HepG2 (cell line): ENCODE measurements around the gene NAPB. TPM values are rescaled to one million over a fixed set of nuclear protein-coding genes. Genes with fewer than 3 reads are reported as not detected.

Experiments used
- ATAC-seq: fragments of 200-7000 bp; cut with Tn5 transposase; 3 replicates; pipeline ENCODE4 v1.9.1; 2020; ENCODE audit warnings: mild to moderate bottlenecking, moderate library complexity
- BruUV-seq: library from RNA; stranded (reverse); fragments of 400-500 nt; replicated peaks from 2 replicates; lab custom pipeline; 2021; lab: Mats Ljungman, UMichigan
- CTCF ChIA-PET: fragments of 300-600 bp; formaldehyde crosslinking; extraction: SDS; loops from one replicate; lab custom pipeline; 2021; ENCODE audit warnings: low total read pairs, inconsistent platforms, low intra/inter-chr PET ratio; lab: Yijun Ruan, JAX
- POLR2A ChIA-PET: fragments of 350-600 bp; sonication (Branson Sonifier 250); formaldehyde crosslinking; loops from one replicate; lab custom pipeline; 2020; ENCODE audit warnings: antibody characterized with exemption, inconsistent platforms; lab: Yijun Ruan, JAX
- DNase-seq: peaks from one replicate; pipeline ENCODE4 v3.0.0-alpha.2; 2015; ENCODE audit warnings: low spot score
- FAIRE-seq: peaks from 3 replicates; lab custom pipeline; 2011; peaks lifted over from hg19 to GRCh38; lab: Jason Lieb, UNC
- H2AFZ ChIP-seq: one replicate; pipeline ENCODE4 v1.6.1; 2011; ENCODE audit warnings: low read length, inconsistent platforms
- H3K27ac ChIP-seq: fragments of 300-600 bp; 3 replicates; pipeline ENCODE4 v1.8.0; 2011; ENCODE audit warnings: mixed run types, mild to moderate bottlenecking, mixed read lengths, low read length, inconsistent platforms; ENCODE audit not compliant: insufficient read depth; ENCODE audit errors: extremely low read length
- H3K27me3 ChIP-seq, 2 experiments: fragments of 200-600 bp in 1 of 2; 2 replicates in 1 of 2; 3 replicates in 1 of 2; pipeline versions ENCODE4 v1.6.0 to v1.8.0; 2011; ENCODE audit warnings: low read length in 2 of 2, mild to moderate bottlenecking in 2 of 2, moderate library complexity in 2 of 2, inconsistent platforms in 1 of 2; ENCODE audit not compliant: insufficient read depth in 2 of 2, control insufficient read depth in 1 of 2
- H3K36me3 ChIP-seq, 2 experiments: fragments of 200-600 bp in 1 of 2; replicated peaks in 1 of 2; 2 replicates in 1 of 2; 3 replicates in 1 of 2; pipeline versions ENCODE4 v1.5.1 to v1.8.0; 2011; ENCODE audit warnings: low read length in 2 of 2, inconsistent platforms in 1 of 2; ENCODE audit not compliant: insufficient read depth in 2 of 2, control insufficient read depth in 1 of 2
- H3K4me1 ChIP-seq: 2 replicates; pipeline ENCODE4 v1.5.1; 2012; ENCODE audit warnings: low read length, inconsistent platforms; ENCODE audit not compliant: insufficient read depth
- H3K4me2 ChIP-seq: 2 replicates; pipeline ENCODE4 v1.6.0; 2011; ENCODE audit warnings: low read depth, low read length, inconsistent platforms
- H3K4me3 ChIP-seq, 3 experiments: fragments of 200-600 bp in 1 of 3; sonication (generic), shearing (Covaris generic) in 1 of 3; replicated peaks in 1 of 3; 2 replicates each; pipeline ENCODE4 v1.5.1; 2011 to 2016; ENCODE audit warnings: low read length in 3 of 3, inconsistent platforms in 2 of 3, low read depth in 2 of 3, mild to moderate bottlenecking in 2 of 3, control low read depth in 1 of 3, mixed read lengths in 1 of 3; ENCODE audit not compliant: insufficient read depth in 1 of 3
- H3K79me2 ChIP-seq: one replicate; pipeline ENCODE4 v1.6.1; 2011; ENCODE audit warnings: low read length, inconsistent platforms; ENCODE audit not compliant: insufficient read depth
- H3K9ac ChIP-seq: 2 replicates; pipeline ENCODE4 v1.6.0; 2011; ENCODE audit warnings: mild to moderate bottlenecking, low read depth, low read length, inconsistent platforms; ENCODE audit not compliant: insufficient read depth
- H3K9me3 ChIP-seq: 2 replicates; pipeline ENCODE4 v1.5.1; 2012; ENCODE audit warnings: mild to moderate bottlenecking, low read length
- H4K20me1 ChIP-seq: 2 replicates; pipeline ENCODE4 v1.6.0; 2011; ENCODE audit warnings: inconsistent platforms, mild to moderate bottlenecking, low read length, moderate library complexity; ENCODE audit not compliant: insufficient read depth
- BRF2 ChIP-seq: sonication (generic); formaldehyde crosslinking; IDR thresholded peaks from 2 replicates; pipeline ENCODE4 v1.8.1; 2022; ENCODE audit warnings: mild to moderate bottlenecking, missing genetic modification reagents
- HDAC6 ChIP-seq: fragments of 200-600 bp; sonication (generic); IDR thresholded peaks from 2 replicates; pipeline ENCODE4 v1.7.0; 2017; ENCODE audit warnings: mild to moderate bottlenecking, antibody characterized with exemption, low read length, low read depth
- HMGXB3 ChIP-seq: sonication (generic); formaldehyde crosslinking; IDR thresholded peaks from 2 replicates; pipeline ENCODE4 v1.4.0; 2020; ENCODE audit warnings: missing genetic modification reagents, borderline replicate concordance
- ISL2 ChIP-seq: sonication (generic); formaldehyde crosslinking; IDR thresholded peaks from 2 replicates; pipeline ENCODE4 v1.5.0; 2020; ENCODE audit warnings: missing genetic modification reagents
- SETDB1 ChIP-seq: sonication (generic); formaldehyde crosslinking; IDR thresholded peaks from 2 replicates; pipeline ENCODE4 v1.5.1; 2020; ENCODE audit warnings: missing genetic modification reagents, mild to moderate bottlenecking, borderline replicate concordance
- THYN1 ChIP-seq: sonication (generic); formaldehyde crosslinking; IDR thresholded peaks from 2 replicates; pipeline ENCODE4 v1.8.1; 2023; ENCODE audit warnings: low read depth, mild to moderate bottlenecking, moderate library complexity, missing genetic modification reagents, borderline replicate concordance
- ZHX2 ChIP-seq, 2 experiments: sonication (generic) in 1 of 2; formaldehyde crosslinking in 1 of 2; IDR thresholded peaks; 2 replicates each; pipeline versions ENCODE4 v1.6.1 to v1.9.0; 2014 to 2022; ENCODE audit warnings: antibody characterized with exemption in 1 of 2, borderline replicate concordance in 1 of 2, inconsistent platforms in 1 of 2, low read depth in 1 of 2, missing genetic modification reagents in 1 of 2
- ZNF230 ChIP-seq: sonication (generic); formaldehyde crosslinking; IDR thresholded peaks from 2 replicates; pipeline ENCODE4 v1.4.0; 2020; ENCODE audit warnings: mild to moderate bottlenecking, missing genetic modification reagents
- ZNF570 ChIP-seq: sonication (generic); formaldehyde crosslinking; IDR thresholded peaks from 2 replicates; pipeline ENCODE4 v1.4.0; 2020; ENCODE audit warnings: mild to moderate bottlenecking, missing genetic modification reagents, borderline replicate concordance
- WGBS: methylation state at CpG from one replicate; pipeline ENCODE4 v1.1.6; 2017; ENCODE audit warnings: low lambda C conversion rate; 5-methylcytosine and 5-hydroxymethylcytosine counted together
- in situ Hi-C: cut with HindIII; loops from 2 replicates; pipeline ENCODE4 v1.10.0; 2017; ENCODE audit warnings: low pct_unique_long_range_greater_than_20kb; ENCODE audit not compliant: extremely low pct_ligation_motif_present
- intact Hi-C: fragments of 100-400 bp; cut with micrococcal nuclease; formaldehyde crosslinking; loops from one replicate; pipeline ENCODE4 v1.10.0; 2022; ENCODE audit not compliant: unreplicated experiment
- polyA plus RNA-seq, 8 experiments: library from polyadenylated mRNA; depleted of rRNA in 3 of 8; stranded (reverse) in 7 of 8; unstranded in 1 of 8; fragments of >200 nt; fragmentation: Illumina TruSeq in 4 of 8; extraction: Trizol in 4 of 8; gene quantifications; 2 replicates each; pipeline versions ENCODE4 v1.2.1 to v1.2.3, GENCODE V29; 2011 to 2016; ENCODE audit warnings: low read depth in 4 of 8, missing spikeins in 1 of 8, mixed read lengths in 1 of 8; ENCODE audit not compliant: insufficient read depth in 1 of 8
- total RNA-seq, 5 experiments: library from RNA; depleted of rRNA; stranded (reverse); fragments of >200 nt; fragmentation: Illumina TruSeq; extraction: Trizol; gene quantifications; 2 replicates each; pipeline ENCODE4 v1.2.3, GENCODE V29; 2016; ENCODE audit warnings: low read depth in 1 of 5

NAPB gene
- total and polyA plus RNA-seq, 2 of the 13 experiments (the other 11 are each of a cell fraction or from before 2014, with no cell fraction given) = 15.2 to 16.1 TPM

GRCh38 chr20:23350196-23350903, 70.9 kb downstream of the NAPB start, which contains the start of gene NXT1:
Gene NXT1 (plus strand): TSS chr20:23350791. CDS start chr20:23354042, 3,251 bp downstream.
- Histone ChIP-seq H3K9me3 (no peaks in the 10 kb centered on the region), H3K4me3 (peak within 1 kb of the TSS; percentile 80 to 91 (median 90)), H3K4me1 (peaks cover 45% of the 10 kb centered on the region), H3K4me2 (peak within 1 kb of the TSS; percentile 89), H3K27me3 (no peaks in the 10 kb centered on the region; a peak in 1 of 5 replicates), H3K9ac (peak within 1 kb of the TSS; percentile 92), H3K27ac (peak within 1 kb of the TSS; percentile 91), H3K79me2 (peaks cover 33% of the 10 kb centered on the region), H2AFZ (peak within 1 kb of the TSS; percentile 55), H3K36me3 (peaks cover 3 to 12% of the 10 kb centered on the region in 2 experiments; a peak in 4 of 5 replicates), H4K20me1 (peaks cover 12% of the 10 kb centered on the region)
- under 1% methylated on average over 42 of the region's 65 CpGs for WGBS
- ATAC-seq (peak; percentile 92), FAIRE-seq (peak; percentile 97), DNase-seq (peak; percentile 100)
- CTCF ChIA-PET = interaction anchor here (1.0 to 1.5 kb wide), 3 partner anchors 8 to 96 kb away, joined by 3 to 4 read pairs (median 3); partner anchors contain the start of gene GZF1
- in situ Hi-C loops (loop anchor here (10.0 kb wide), 1 partner anchor 776 kb away; no protein-coding TSS in a partner anchor), intact Hi-C loops (loop anchor here (1.0 to 10.0 kb wide), 4 partner anchors 8 to 936 kb away; partner anchors contain the start of gene NAPB)
- TSS peak; percentile 71 for BruUV-seq
- POLR2A ChIA-PET = interaction anchor here (0.6 to 3.3 kb wide), 45 partner anchors 9 to 1011 kb away, joined by 3 to 145 read pairs (median 4); partner anchors contain the start of genes FOXA2, GZF1 and NAPB
- TF ChIP-seq ZNF570 (no peak), ZHX2 (IDR thresholded peaks at IDR 0.05; ENCODE audit: low read depth) (peak; percentile 77), ZHX2 (CRISPR knock-in tag; IDR thresholded peaks at IDR 0.05; ENCODE audit: borderline replicate concordance) (0 out of 2 replicates have a peak, but pooled peaks have one; percentile 1), SETDB1 (CRISPR knock-in tag) (no peak; the same call in 1 of the 2 replicates), THYN1 (CRISPR knock-in tag) (no peak), ZNF230 (CRISPR knock-in tag) (no peak; the same call in 1 of the 2 replicates), HDAC6 (no peak), BRF2 (CRISPR knock-in tag) (peak; percentile 40; the same call in 1 of the 2 replicates), HMGXB3 (peak; percentile 81; the same call in 1 of the 2 replicates), ISL2 (CRISPR knock-in tag) (peak; percentile 44; the same call in 1 of the 2 replicates)
